ENCODE measurements around the gene TPRN. TPM values are rescaled to one million over a fixed set of nuclear protein-coding genes. Genes with fewer than 3 reads are reported as not detected.

The TPRN gene
- total RNA-seq, 1 experiment from 2014 or later, result 43.1 TPM

DNA sequence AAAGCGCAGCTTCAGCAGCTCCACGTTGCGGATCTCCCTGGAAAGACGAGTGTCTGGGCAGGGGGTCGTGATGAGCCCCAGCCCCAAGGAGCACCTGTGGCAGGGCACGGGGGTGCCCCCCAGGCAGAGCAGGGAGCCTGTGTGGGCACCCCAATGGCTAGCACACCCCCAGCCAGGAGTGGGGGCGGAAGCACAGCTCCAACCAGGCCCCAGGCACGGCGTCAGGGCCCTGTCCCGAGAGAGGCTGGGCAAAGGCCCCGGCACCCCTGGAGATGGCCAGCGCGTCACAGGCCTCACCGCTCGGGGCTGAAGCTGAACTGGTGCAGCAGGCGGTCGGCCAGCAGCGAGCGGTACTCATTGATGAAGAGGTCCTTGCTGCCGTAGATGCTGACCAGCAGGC is 20.1 kb downstream of the TPRN start (continued):
- TF ChIP-seq, protein P1, sequence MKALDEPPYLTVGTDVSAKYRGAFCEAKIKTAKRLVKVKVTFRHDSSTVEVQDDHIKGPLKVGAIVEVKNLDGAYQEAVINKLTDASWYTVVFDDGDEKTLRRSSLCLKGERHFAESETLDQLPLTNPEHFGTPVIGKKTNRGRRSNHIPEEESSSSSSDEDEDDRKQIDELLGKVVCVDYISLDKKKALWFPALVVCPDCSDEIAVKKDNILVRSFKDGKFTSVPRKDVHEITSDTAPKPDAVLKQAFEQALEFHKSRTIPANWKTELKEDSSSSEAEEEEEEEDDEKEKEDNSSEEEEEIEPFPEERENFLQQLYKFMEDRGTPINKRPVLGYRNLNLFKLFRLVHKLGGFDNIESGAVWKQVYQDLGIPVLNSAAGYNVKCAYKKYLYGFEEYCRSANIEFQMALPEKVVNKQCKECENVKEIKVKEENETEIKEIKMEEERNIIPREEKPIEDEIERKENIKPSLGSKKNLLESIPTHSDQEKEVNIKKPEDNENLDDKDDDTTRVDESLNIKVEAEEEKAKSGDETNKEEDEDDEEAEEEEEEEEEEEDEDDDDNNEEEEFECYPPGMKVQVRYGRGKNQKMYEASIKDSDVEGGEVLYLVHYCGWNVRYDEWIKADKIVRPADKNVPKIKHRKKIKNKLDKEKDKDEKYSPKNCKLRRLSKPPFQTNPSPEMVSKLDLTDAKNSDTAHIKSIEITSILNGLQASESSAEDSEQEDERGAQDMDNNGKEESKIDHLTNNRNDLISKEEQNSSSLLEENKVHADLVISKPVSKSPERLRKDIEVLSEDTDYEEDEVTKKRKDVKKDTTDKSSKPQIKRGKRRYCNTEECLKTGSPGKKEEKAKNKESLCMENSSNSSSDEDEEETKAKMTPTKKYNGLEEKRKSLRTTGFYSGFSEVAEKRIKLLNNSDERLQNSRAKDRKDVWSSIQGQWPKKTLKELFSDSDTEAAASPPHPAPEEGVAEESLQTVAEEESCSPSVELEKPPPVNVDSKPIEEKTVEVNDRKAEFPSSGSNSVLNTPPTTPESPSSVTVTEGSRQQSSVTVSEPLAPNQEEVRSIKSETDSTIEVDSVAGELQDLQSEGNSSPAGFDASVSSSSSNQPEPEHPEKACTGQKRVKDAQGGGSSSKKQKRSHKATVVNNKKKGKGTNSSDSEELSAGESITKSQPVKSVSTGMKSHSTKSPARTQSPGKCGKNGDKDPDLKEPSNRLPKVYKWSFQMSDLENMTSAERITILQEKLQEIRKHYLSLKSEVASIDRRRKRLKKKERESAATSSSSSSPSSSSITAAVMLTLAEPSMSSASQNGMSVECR (CRISPR knock-in tag; IDR thresholded peaks at IDR 0.05; ENCODE audit: borderline replicate concordance), result no peak
- TF ChIP-seq, protein P2, sequence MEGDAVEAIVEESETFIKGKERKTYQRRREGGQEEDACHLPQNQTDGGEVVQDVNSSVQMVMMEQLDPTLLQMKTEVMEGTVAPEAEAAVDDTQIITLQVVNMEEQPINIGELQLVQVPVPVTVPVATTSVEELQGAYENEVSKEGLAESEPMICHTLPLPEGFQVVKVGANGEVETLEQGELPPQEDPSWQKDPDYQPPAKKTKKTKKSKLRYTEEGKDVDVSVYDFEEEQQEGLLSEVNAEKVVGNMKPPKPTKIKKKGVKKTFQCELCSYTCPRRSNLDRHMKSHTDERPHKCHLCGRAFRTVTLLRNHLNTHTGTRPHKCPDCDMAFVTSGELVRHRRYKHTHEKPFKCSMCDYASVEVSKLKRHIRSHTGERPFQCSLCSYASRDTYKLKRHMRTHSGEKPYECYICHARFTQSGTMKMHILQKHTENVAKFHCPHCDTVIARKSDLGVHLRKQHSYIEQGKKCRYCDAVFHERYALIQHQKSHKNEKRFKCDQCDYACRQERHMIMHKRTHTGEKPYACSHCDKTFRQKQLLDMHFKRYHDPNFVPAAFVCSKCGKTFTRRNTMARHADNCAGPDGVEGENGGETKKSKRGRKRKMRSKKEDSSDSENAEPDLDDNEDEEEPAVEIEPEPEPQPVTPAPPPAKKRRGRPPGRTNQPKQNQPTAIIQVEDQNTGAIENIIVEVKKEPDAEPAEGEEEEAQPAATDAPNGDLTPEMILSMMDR (IDR thresholded peaks at IDR 0.05), result no peak
- TF ChIP-seq GABPB1 (CRISPR knock-in tag; IDR thresholded peaks at IDR 0.05) (no peak), PRRX2 (CRISPR knock-in tag; IDR thresholded peaks at IDR 0.05) (no peak), NFATC4 (CRISPR knock-in tag; IDR thresholded peaks at IDR 0.05) (no peak), CBFB (CRISPR knock-in tag; IDR thresholded peaks at IDR 0.05; ENCODE audit: low read depth) (no peak)
- TF ChIP-seq, protein P3, sequence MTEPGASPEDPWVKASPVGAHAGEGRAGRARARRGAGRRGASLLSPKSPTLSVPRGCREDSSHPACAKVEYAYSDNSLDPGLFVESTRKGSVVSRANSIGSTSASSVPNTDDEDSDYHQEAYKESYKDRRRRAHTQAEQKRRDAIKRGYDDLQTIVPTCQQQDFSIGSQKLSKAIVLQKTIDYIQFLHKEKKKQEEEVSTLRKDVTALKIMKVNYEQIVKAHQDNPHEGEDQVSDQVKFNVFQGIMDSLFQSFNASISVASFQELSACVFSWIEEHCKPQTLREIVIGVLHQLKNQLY (CRISPR knock-in tag; IDR thresholded peaks at IDR 0.05), result no peak
- TF ChIP-seq, protein P4, sequence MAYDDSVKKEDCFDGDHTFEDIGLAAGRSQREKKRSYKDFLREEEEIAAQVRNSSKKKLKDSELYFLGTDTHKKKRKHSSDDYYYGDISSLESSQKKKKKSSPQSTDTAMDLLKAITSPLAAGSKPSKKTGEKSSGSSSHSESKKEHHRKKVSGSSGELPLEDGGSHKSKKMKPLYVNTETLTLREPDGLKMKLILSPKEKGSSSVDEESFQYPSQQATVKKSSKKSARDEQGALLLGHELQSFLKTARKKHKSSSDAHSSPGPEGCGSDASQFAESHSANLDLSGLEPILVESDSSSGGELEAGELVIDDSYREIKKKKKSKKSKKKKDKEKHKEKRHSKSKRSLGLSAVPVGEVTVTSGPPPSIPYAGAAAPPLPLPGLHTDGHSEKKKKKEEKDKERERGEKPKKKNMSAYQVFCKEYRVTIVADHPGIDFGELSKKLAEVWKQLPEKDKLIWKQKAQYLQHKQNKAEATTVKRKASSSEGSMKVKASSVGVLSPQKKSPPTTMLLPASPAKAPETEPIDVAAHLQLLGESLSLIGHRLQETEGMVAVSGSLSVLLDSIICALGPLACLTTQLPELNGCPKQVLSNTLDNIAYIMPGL (CRISPR knock-in tag; IDR thresholded peaks at IDR 0.05), result no peak
- TF ChIP-seq, protein P5, sequence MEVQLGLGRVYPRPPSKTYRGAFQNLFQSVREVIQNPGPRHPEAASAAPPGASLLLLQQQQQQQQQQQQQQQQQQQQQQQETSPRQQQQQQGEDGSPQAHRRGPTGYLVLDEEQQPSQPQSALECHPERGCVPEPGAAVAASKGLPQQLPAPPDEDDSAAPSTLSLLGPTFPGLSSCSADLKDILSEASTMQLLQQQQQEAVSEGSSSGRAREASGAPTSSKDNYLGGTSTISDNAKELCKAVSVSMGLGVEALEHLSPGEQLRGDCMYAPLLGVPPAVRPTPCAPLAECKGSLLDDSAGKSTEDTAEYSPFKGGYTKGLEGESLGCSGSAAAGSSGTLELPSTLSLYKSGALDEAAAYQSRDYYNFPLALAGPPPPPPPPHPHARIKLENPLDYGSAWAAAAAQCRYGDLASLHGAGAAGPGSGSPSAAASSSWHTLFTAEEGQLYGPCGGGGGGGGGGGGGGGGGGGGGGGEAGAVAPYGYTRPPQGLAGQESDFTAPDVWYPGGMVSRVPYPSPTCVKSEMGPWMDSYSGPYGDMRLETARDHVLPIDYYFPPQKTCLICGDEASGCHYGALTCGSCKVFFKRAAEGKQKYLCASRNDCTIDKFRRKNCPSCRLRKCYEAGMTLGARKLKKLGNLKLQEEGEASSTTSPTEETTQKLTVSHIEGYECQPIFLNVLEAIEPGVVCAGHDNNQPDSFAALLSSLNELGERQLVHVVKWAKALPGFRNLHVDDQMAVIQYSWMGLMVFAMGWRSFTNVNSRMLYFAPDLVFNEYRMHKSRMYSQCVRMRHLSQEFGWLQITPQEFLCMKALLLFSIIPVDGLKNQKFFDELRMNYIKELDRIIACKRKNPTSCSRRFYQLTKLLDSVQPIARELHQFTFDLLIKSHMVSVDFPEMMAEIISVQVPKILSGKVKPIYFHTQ (CRISPR knock-in tag; IDR thresholded peaks at IDR 0.05), result no peak
- TF ChIP-seq, protein P6, sequence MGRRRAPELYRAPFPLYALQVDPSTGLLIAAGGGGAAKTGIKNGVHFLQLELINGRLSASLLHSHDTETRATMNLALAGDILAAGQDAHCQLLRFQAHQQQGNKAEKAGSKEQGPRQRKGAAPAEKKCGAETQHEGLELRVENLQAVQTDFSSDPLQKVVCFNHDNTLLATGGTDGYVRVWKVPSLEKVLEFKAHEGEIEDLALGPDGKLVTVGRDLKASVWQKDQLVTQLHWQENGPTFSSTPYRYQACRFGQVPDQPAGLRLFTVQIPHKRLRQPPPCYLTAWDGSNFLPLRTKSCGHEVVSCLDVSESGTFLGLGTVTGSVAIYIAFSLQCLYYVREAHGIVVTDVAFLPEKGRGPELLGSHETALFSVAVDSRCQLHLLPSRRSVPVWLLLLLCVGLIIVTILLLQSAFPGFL (CRISPR knock-in tag; IDR thresholded peaks at IDR 0.05; ENCODE audit: borderline replicate concordance), result no peak

DNA sequence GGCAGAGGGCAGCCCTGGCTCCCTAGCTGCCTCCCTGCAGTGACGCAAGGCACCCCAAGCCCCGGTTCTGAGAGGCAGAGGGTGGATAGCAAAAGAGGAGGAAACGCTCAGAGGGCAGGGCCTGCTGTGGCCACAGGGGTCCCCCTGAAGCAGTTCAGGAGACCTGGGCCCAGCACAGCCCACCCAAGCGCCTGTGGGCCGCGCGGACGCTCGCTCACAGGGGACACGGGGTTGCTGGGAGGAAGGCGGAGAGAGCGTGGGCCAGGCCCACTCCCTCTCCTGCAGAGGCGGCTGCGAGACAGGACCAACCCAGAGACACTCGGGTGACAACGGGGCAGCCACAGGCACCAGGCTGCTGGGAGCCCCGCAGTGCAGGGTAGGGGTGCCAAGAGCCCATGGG is 20.8 kb downstream of the TPRN start:
- ChIA-PET CTCF (interaction anchor here (1.4 kb wide), 1 partner anchor 116 kb away, joined by 3 read pairs; no protein-coding TSS in a partner anchor), POLR2A (no interaction called here)
- Mint-ChIP-seq H3K27me3 (ENCODE audit: low read depth) (no peaks in the 10 kb centered on the region; the same call in 1 of the 2 replicates), H3K27ac (no peak overlapping the region), H3K9me3 (no peaks in the 10 kb centered on the region), H3K4me3 (no peak overlapping the region), H3K36me3 (peaks cover 9% of the 10 kb centered on the region), H3K4me1 (no peaks in the 10 kb centered on the region)
- no peak for ATAC-seq
- DNase-seq (ENCODE audit: low spot score), result no peak
- TF ChIP-seq ZNF263 (CRISPR knock-in tag; IDR thresholded peaks at IDR 0.05; ENCODE audit: low read depth) (no peak), NR2C2 (CRISPR knock-in tag; IDR thresholded peaks at IDR 0.05) (no peak), OVOL2 (CRISPR knock-in tag; IDR thresholded peaks at IDR 0.05; ENCODE audit: borderline replicate concordance) (no peak), KAT7 (CRISPR knock-in tag; IDR thresholded peaks at IDR 0.05; ENCODE audit: borderline replicate concordance) (no peak)
- TF ChIP-seq, protein P7, sequence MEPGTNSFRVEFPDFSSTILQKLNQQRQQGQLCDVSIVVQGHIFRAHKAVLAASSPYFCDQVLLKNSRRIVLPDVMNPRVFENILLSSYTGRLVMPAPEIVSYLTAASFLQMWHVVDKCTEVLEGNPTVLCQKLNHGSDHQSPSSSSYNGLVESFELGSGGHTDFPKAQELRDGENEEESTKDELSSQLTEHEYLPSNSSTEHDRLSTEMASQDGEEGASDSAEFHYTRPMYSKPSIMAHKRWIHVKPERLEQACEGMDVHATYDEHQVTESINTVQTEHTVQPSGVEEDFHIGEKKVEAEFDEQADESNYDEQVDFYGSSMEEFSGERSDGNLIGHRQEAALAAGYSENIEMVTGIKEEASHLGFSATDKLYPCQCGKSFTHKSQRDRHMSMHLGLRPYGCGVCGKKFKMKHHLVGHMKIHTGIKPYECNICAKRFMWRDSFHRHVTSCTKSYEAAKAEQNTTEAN (CRISPR knock-in tag; IDR thresholded peaks at IDR 0.05), result no peak
- TF ChIP-seq, protein P8, sequence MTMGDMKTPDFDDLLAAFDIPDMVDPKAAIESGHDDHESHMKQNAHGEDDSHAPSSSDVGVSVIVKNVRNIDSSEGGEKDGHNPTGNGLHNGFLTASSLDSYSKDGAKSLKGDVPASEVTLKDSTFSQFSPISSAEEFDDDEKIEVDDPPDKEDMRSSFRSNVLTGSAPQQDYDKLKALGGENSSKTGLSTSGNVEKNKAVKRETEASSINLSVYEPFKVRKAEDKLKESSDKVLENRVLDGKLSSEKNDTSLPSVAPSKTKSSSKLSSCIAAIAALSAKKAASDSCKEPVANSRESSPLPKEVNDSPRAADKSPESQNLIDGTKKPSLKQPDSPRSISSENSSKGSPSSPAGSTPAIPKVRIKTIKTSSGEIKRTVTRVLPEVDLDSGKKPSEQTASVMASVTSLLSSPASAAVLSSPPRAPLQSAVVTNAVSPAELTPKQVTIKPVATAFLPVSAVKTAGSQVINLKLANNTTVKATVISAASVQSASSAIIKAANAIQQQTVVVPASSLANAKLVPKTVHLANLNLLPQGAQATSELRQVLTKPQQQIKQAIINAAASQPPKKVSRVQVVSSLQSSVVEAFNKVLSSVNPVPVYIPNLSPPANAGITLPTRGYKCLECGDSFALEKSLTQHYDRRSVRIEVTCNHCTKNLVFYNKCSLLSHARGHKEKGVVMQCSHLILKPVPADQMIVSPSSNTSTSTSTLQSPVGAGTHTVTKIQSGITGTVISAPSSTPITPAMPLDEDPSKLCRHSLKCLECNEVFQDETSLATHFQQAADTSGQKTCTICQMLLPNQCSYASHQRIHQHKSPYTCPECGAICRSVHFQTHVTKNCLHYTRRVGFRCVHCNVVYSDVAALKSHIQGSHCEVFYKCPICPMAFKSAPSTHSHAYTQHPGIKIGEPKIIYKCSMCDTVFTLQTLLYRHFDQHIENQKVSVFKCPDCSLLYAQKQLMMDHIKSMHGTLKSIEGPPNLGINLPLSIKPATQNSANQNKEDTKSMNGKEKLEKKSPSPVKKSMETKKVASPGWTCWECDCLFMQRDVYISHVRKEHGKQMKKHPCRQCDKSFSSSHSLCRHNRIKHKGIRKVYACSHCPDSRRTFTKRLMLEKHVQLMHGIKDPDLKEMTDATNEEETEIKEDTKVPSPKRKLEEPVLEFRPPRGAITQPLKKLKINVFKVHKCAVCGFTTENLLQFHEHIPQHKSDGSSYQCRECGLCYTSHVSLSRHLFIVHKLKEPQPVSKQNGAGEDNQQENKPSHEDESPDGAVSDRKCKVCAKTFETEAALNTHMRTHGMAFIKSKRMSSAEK (CRISPR knock-in tag; IDR thresholded peaks at IDR 0.05; ENCODE audit: borderline replicate concordance), result no peak
- TF ChIP-seq, protein P9, sequence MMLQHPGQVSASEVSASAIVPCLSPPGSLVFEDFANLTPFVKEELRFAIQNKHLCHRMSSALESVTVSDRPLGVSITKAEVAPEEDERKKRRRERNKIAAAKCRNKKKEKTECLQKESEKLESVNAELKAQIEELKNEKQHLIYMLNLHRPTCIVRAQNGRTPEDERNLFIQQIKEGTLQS (CRISPR knock-in tag; conservative IDR thresholded peaks at IDR 0.05), result no peak

Data from WTC11 (cell line).